Fibroblast of peridontal ligament (primary cell): ENCODE measurements around the gene GNPTAB.
"Not testable (repeated sequence)": the region's sequence is repeated elsewhere in the genome, so short reads cannot be mapped to it uniquely, and the experiment has no call there.

Source experiments
- DNase-seq: peaks from one replicate; pipeline ENCODE4 v3.0.0-alpha.2; 2010; ENCODE audit errors: extremely low read depth

GNPTAB gene

GRCh38 chr12:101852998-101853397 is 22.2 kb upstream of the GNPTAB start:
- DNase-seq = no peak

DNA sequence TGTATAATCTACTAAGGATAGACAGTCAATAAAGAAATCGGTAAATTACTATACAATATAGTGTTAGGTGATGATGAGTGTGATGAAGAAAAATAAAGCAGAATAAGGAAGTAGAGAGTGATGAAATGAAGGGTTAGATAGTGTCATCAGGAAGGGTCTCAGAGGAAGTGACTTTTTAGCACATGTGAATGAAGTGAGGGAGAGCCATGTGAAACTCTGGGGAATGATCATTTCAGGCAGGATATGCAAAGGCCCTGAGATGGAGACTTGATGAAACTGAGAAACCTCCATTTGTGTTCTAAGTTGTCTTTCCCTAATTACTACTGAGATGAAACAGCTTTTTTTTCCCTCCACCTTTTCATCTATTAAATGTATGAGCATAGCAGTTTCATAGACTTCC is 19.4 kb upstream of the GNPTAB start:
- DNase-seq = no peak

- no peak for DNase-seq
These were observed 16.6 kb upstream of the GNPTAB start for GRCh38 chr12:101847325-101847724.

DNA sequence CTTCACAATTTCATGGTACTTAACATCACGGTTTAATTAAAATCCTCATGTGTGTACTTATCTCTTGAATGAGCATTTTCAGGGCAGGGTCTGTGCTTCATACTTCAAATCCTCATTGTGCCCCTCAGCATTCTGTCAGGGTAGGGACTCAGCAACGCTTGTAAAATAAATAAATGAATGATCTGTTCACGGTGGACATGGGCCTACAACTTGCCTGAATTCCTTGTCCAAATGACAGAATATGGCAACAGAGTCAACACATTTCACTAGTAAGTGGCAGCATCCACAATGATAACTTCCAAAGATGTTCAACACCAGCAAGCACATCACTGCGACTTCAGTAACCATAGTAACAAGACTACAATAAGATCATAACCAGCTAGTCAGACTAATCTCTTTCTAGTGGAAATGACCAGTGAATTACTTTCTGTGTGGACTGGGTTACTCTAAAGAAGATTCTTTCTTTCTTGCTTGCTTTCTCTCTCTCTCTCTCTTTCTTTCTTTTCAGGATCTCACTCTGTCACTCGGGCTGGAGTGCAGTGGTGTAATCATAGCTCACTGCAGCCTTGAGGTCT is 14.5 kb upstream of the GNPTAB start:
- no peak for DNase-seq

- no peak for DNase-seq
These were observed 10.3 kb upstream of the GNPTAB start for GRCh38 chr12:101841069-101841468.

DNA sequence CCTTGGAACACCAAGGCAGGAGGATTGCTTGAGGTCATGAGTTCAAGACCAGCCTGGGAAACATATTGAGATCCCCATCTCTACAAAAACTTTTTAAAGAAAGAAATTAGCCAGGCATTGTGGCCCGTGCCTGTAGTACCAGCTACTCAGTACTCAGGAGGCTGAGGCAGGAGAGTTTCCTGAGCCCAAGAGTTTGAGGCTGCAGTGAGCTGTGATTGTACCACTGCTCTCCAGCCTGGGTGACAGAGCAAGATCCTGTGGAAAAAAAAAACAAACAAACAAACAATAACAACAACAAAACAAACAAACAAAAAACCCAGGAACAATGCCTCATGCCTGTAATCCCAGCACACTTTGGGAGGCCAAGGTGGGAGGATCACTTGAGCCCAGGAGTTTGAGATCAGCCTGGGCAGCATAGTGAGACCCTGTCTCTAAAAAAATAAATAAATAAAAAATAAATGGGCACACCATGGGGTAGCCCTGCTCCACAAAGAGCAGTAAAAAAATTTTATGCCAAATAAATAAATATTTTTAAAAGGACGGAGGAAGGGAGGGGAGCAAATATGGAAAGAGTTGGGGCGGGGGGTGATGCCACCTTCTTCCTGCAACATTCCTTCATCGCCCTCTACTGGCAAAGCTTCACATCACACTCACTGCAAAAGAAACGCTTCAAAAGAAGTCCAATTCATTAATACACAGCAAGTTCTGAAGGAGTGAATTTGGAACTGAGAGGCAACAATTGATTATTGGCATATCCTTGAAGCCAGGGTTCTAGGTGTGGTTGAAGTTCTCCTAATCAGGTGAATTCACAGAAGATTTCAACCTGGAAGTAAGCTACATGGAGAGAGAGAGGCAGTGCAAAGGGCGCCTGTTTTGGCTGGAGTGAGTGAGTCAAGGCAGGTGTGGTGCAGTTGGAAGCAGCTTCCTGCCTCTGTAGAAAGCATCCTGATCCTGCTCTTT is 8.8 kb upstream of the GNPTAB start:
- DNase-seq = peak; percentile 78

- no peak for DNase-seq
These were observed 8.0 kb upstream of the GNPTAB start for GRCh38 chr12:101838628-101839323.

- no peak for DNase-seq
These were observed 1.3 kb upstream of the GNPTAB start for GRCh38 chr12:101832030-101832429.

DNA sequence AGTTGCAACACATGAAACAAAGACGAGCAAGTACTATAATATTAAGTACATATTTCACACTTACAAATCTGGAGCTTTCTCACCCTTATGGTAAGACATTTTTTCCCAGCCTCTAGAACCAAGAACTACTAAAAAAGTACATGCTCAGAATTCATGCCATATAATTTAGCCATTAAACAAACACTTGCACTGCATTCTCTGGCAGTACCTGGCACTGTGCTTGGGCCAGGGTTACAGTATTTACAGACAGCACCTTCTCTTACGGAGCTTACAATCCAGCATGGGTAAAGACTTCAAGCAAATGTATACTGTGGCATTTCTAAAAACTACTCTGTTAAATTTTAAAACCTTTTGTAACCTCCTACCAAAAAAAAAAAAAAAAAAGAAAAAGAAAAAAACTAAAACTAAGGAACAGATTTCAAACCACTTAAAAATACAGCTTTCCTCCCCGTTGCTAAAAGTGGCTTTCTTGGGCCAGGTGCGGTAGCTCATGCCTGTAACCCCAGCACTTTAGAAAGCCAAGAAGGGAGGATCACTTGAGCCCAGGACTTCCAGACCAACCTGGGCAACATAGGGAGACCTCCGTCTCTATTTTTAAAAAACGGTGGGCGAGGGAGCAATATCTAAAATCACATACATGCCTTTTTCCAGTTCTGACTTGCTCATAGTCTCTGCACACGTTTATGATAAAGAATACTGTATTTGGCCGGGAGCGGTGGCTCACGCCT is 956 bp downstream of the GNPTAB start:
- peak; percentile 8 for DNase-seq

DNA sequence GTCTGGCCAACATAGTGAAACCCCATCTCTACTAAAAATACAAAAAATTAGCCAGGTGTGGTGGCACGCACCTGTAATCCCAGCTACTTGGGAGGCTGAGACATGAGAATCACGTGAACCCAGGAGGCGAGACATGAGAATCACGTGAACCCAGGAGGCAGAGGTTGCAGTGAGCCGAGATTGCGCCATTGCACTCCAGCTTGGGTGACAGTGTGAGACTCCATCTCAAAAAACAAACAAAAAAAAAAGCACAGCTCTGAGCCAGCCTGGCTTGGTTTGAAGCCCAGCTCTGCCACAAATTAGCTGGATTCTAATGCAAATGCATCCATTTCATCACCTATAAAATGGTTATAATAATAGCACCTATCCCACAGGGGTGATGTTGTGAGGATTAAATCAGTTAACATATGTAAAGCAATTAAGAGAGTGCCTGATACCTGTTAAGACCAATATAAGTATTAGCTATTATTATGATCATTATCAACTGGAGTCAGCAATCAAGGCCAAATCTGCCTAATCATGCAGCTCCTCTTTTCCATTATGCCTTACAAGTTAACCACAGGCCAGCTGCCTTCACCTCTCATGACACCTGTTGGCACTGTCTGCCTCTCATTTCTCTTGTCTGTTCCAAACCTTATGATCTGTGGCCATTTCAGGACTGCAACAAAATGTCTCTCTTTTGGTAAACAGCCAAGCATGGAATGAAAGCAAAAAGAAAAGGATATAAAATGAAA is 2.1 kb downstream of the GNPTAB start:
- DNase-seq = no peak

DNA sequence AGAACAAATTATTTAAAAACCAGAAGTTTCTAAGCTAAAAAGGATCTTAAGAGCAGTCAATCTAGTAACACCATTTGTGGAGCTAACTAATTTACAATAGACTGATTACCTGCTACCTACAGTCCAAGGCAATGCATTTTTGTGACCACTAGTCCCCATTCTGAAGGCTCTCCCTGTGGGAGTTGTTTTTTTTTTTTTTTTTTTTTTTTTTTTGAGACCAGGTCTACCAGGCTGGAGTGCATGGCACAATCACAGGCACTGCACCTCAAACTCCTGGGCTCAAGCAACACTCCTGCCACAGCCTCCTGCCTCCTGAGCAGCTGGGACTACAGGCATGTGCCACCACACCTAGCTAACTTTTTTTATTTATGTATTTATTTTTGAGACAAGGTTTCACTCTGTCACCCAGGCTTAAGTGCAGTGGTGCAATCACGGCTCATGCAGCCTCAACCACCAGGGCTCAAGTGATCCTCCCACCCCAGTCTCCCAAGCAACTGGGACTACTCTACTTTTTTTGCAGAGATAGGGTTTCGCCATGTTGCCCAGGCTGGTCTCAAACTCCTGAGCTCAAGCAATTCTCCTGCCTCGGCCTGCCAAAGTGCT is 3.9 kb downstream of the GNPTAB start:
- no peak for DNase-seq

- no peak for DNase-seq
These were observed 5.9 kb downstream of the GNPTAB start for GRCh38 chr12:101824831-101825230.

- DNase-seq = peak; percentile 13
These were observed 6.9 kb downstream of the GNPTAB start for GRCh38 chr12:101823891-101824290.

DNA sequence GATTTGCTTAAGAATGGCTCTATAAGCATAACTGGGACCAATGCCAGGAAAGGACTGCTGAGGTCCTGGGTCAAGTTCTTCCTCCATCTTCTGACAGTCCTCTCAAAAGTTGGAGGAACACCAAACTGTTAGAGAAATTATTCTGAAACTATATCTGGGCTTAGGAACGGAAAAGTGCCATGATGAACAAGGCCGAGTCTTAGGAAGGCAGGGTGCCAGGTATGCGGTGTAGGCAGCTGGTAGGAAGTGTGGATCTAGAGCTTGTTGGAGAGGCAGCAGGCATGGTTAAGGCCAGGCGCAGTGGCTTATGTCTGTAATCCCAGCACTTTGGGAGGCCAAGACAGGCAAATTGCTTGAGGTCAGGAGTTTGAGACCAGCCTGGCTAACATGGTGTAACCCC is 7.7 kb downstream of the GNPTAB start:
- no peak for DNase-seq

- no peak for DNase-seq
These were observed 11.3 kb downstream of the GNPTAB start for GRCh38 chr12:101819467-101819866.

GRCh38 chr12:101818689-101819088 is 12.1 kb downstream of the GNPTAB start:
- not testable (repeated sequence) for DNase-seq

- peak; percentile 15 for DNase-seq
These were observed 17.6 kb downstream of the GNPTAB start for GRCh38 chr12:101813117-101813516.

GRCh38 chr12:101812716-101813115 is 18.0 kb downstream of the GNPTAB start:
- DNase-seq = not testable (repeated sequence)

DNA sequence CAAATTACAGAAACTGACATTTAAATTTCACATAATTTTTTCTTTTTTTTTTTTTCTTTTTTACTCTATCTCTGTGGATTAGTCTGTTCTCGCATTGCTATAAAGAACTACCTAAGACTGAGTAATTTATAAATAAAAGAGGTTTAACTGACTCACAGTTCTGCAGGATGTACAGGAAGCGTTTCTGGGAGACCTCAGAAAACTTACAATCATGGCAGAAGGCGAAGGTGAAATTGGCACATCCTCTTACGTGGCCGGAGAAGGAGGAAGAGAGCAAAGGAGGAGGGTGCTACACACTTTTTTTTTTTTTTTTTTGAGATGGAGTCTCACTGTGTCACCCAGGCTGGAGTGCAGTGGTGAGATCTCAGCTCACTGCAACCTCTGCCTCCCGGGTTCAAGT is 19.4 kb downstream of the GNPTAB start:
- not testable (repeated sequence) for DNase-seq

DNA sequence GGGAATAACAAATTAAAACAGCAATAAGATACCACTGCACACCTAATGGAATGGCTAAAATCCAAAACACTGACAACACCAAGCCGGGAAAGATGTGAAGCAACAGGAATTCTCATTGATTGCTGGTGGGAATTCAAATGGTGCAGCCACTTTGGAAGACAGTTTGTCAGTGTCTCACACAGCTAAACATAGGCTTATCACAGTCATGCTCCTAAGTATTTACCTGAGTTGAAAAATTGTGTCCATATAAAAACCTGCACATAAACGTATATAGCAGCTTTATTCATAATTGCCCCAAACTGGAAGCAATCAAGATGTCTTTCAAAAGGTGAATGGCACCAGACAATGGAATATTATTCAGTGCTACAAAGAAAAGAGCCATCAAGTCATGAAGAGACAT is 21.6 kb downstream of the GNPTAB start:
- no peak for DNase-seq

DNA sequence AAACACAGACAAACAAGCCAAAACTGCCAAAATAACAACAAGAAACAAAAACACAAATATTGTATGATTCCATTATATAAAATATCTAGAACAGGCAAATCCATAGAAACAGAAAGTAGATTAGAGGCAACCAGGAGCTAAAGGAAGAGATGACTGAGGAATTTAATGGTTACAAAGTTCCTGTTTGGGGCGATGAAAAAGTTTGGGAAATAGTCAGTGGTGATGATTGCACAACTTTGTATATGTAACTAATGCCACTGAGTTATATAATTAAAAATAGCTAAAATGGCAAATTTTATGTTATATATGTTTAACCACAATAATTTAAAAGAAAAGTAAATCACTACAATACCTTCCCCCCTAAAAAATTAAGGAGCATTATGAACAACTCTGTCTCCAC is 24.5 kb downstream of the GNPTAB start:
- DNase-seq = no peak
